Measurements from ENCODE around the gene KRTDAP. TPM values are rescaled to one million over a fixed set of nuclear protein-coding genes. Genes with fewer than 3 reads are reported as not detected.

KRTDAP gene
- total RNA-seq (2022; extraction: Qiagen RNA extraction; ENCODE audit: low read depth): not detected in 5 replicates

GRCh38 chr19:35490364-35490763 is at the start of gene KRTDAP:
KRTDAP (minus strand) TSS chr19:35490464; CDS start chr19:35490442, 22 bp downstream.

GRCh38 chr19:35533201-35533821 is 43.0 kb upstream of the KRTDAP start, which contains the start of gene GAPDHS:
GAPDHS (plus strand) TSS chr19:35533456; CDS start chr19:35533528, 72 bp downstream.

GRCh38 chr19:35528218-35529038 is 38.2 kb upstream of the KRTDAP start, which contains the start of gene SBSN:
SBSN (minus strand) TSS chr19:35528311; CDS start chr19:35528281, 30 bp downstream.

GRCh38 chr19:35513628-35514281 is 23.5 kb upstream of the KRTDAP start, which contains the start of gene DMKN:
DMKN (minus strand) TSS chr19:35513649; CDS start chr19:35513475, 174 bp downstream.

GRCh38 chr19:35447606-35448469 is 42.4 kb downstream of the KRTDAP start, which contains the start of gene FFAR2:
FFAR2 (plus strand) TSS chr19:35448257; CDS start chr19:35449715, 1,458 bp downstream.

Other genes with a start within 250 kb of the KRTDAP start
- gene LSR, start 241.5 kb downstream of the KRTDAP start, total RNA-seq (2022; extraction: Qiagen RNA extraction; ENCODE audit: low read depth): 8.3 to 10.8 TPM (median 10.1 TPM) in 5 replicates
- gene USF2, start 221.5 kb downstream of the KRTDAP start, total RNA-seq (2022; extraction: Qiagen RNA extraction; ENCODE audit: low read depth): 140 to 170 TPM (median 166 TPM) in 5 replicates
- 0.23 TPM in 1 of 5 replicates, not detected in the others for gene HAMP, start 207.9 kb downstream of the KRTDAP start, total RNA-seq (2022; extraction: Qiagen RNA extraction; ENCODE audit: low read depth)
- not detected in 5 replicates for gene MAG, start 198.3 kb downstream of the KRTDAP start, total RNA-seq (2022; extraction: Qiagen RNA extraction; ENCODE audit: low read depth)
- gene CD22, start 161.3 kb downstream of the KRTDAP start, total RNA-seq (2022; extraction: Qiagen RNA extraction; ENCODE audit: low read depth): 0.29 to 1.1 TPM (median 1.0 TPM) in 5 replicates
- not detected in 5 replicates for gene FFAR1, start 142.6 kb downstream of the KRTDAP start, total RNA-seq (2022; extraction: Qiagen RNA extraction; ENCODE audit: low read depth)
- gene FFAR3, start 132.0 kb downstream of the KRTDAP start, total RNA-seq (2022; extraction: Qiagen RNA extraction; ENCODE audit: low read depth): not detected in 5 replicates
- gene GPR42, start 119.4 kb downstream of the KRTDAP start, total RNA-seq (2022; extraction: Qiagen RNA extraction; ENCODE audit: low read depth): not detected in 5 replicates
- gene FFAR2, start 42.2 kb downstream of the KRTDAP start, total RNA-seq (2022; extraction: Qiagen RNA extraction; ENCODE audit: low read depth): not detected in 5 replicates
- 26.7 to 44.3 TPM (median 38.3 TPM) in 5 replicates for gene DMKN, start 23.2 kb upstream of the KRTDAP start, total RNA-seq (2022; extraction: Qiagen RNA extraction; ENCODE audit: low read depth)
- 2.6 to 4.4 TPM (median 3.2 TPM) in 5 replicates for gene SBSN, start 37.8 kb upstream of the KRTDAP start, total RNA-seq (2022; extraction: Qiagen RNA extraction; ENCODE audit: low read depth)
- gene GAPDHS, start 43.0 kb upstream of the KRTDAP start, total RNA-seq (2022; extraction: Qiagen RNA extraction; ENCODE audit: low read depth): not detected in 5 replicates
- 321 to 437 TPM (median 432 TPM) in 5 replicates for gene TMEM147, start 55.2 kb upstream of the KRTDAP start, total RNA-seq (2022; extraction: Qiagen RNA extraction; ENCODE audit: low read depth)
- gene ATP4A, start 73.2 kb upstream of the KRTDAP start, total RNA-seq (2022; extraction: Qiagen RNA extraction; ENCODE audit: low read depth): not detected in 5 replicates
- gene PMIS2, start 95.7 kb upstream of the KRTDAP start, total RNA-seq (2022; extraction: Qiagen RNA extraction; ENCODE audit: low read depth): not detected in 5 replicates
- 10.7 to 19.3 TPM (median 15.2 TPM) in 5 replicates for gene HAUS5, start 122.3 kb upstream of the KRTDAP start, total RNA-seq (2022; extraction: Qiagen RNA extraction; ENCODE audit: low read depth)
- 125 to 206 TPM (median 199 TPM) in 5 replicates for gene RBM42, start 138.6 kb upstream of the KRTDAP start, total RNA-seq (2022; extraction: Qiagen RNA extraction; ENCODE audit: low read depth)
- 1.1 to 3.1 TPM (median 2.7 TPM) in 5 replicates for gene ETV2, start 151.3 kb upstream of the KRTDAP start, total RNA-seq (2022; extraction: Qiagen RNA extraction; ENCODE audit: low read depth)
- gene COX6B1, start 157.9 kb upstream of the KRTDAP start, total RNA-seq (2022; extraction: Qiagen RNA extraction; ENCODE audit: low read depth): 1,241 to 1,697 TPM (median 1,334 TPM) in 5 replicates
- gene UPK1A, start 176.1 kb upstream of the KRTDAP start, total RNA-seq (2022; extraction: Qiagen RNA extraction; ENCODE audit: low read depth): 0.46 to 1.2 TPM (median 0.71 TPM) in 5 replicates
- not detected in 5 replicates for gene ZBTB32, start 214.1 kb upstream of the KRTDAP start, total RNA-seq (2022; extraction: Qiagen RNA extraction; ENCODE audit: low read depth)
- gene KMT2B, start 227.5 kb upstream of the KRTDAP start, total RNA-seq (2022; extraction: Qiagen RNA extraction; ENCODE audit: low read depth): 37.3 to 66.3 TPM (median 62.5 TPM) in 5 replicates